Stimulated activated CD8-positive, alpha-beta memory T cell treated with anti-CD3 and anti-CD28 coated beads, Interleukin-2, amount 100 ng/mL, for 1 hour (primary cell): ENCODE data around the gene CDK5RAP3.
"Not testable (repeated sequence)": the region's sequence is repeated elsewhere in the genome, so short reads cannot be mapped to it uniquely, and the experiment has no call there.

ENCODE experiments used
- DNase-seq, 2 donors: peaks; one replicate each; pipeline ENCODE4 v3.0.0-alpha.2; 2020; ENCODE audit warnings: low read depth in 2 of 2

CDK5RAP3 gene

DNA sequence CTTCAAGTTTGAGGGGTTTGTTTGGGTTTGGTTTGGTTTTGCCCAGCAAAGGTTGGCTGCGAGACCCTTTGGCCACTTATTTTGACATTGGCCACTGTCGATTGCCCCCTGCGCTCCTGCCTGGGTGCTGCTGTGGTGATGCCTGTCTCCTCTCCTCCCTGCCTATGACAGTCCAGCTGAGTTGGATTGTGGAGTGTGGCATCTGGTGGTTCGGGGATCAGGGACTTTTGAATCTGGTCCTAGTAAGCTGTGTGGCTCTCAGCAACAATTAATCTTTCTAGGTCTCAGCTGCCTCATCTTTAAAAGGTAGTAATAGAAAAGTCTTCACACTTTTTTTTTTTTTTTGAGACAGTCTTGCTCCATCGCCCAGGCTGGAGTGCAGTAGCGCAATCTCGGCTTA, 27.1 kb downstream of the CDK5RAP3 start:
- DNase-seq = no peak

DNA sequence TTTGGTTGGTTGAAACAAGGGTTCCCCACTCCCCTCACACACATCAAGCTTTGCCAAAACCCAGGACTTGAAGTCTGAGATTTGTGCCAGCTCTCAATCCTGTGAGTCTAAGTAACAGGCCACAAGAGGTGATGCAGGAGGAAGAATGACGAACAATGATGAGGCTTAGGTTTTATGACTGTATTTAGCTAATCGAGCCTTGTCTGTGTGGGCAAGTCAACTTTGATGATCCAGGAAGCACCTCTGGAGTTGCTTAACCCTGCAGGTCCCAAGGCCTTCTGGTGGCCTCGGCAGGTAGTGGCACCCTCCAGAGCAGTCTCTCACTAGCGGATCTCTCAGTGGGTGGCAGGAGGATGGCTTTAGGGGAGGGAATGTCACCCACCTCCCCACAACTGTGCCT, 28.7 kb downstream of the CDK5RAP3 start:
- DNase-seq = no peak

DNA sequence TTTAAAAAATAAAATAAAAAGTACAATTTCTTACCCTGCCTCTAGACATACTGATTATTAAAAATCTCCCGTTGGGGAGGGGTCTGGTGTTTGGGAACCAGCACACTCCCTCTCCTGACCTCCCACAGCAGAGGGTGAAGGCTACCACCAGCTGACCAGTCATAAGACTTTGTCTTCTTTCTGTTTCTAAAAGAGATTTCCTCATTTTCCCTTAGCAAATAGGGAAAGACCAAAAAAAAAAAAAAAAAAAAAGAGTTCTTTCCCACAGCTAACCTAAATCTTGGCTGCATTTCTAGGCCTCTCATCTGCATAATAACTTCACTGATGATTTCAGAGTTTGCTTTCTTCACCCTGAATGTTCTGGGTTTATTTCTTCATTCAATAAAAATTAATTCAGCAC, 30.3 kb downstream of the CDK5RAP3 start:
- DNase-seq = no peak

DNA sequence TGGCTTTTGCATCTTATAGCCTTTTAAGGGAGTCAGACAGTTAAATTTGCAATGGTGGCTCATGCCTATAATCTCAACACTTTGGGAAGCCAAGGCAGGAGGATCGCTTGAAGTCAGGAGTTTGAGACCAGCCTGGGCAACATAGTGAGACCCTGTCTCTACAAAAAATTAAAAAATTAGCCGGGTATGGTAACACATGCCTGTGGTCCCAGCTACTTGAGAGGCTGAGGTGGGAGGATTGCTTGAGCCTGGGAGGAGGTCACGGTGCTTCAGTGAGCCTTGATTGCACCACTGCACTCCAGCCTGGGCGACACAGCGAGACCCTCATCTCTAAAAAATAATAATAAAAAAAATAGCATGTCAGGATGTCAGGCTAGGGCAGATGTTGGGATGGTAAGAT, 30.7 kb downstream of the CDK5RAP3 start:
- DNase-seq = not testable (repeated sequence)

DNA sequence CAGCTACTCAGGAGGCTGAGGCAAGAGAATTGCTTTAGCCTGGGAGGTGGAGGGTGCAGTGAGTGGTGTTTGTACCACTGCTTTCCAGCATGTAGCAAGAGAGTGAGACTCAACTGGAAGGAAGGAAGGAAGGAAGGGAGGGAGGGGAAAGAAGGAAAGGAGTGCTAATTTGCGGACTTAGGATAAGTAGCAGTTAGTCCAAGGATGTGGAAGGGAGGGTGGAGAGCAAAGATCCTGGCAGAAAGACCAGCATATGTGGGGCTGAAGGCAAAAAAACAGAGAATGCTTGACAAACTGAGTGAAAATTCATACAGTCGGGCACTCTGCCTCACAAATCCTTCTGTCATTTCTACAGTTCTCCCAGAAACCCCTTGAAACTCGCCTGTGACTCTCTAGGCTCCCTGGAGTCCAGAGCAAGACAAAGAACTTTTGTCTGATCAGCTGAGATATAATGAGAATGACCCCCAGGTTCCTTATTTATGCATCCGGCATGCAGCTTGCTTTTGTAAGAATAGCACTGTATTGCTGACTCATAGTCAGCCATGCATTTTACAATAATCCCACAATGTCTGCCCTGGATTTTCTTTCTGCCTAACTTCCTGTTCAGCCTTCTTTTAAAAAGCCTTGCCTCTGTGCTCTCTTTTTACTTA, 31.5 kb downstream of the CDK5RAP3 start:
- no peak for DNase-seq

DNA sequence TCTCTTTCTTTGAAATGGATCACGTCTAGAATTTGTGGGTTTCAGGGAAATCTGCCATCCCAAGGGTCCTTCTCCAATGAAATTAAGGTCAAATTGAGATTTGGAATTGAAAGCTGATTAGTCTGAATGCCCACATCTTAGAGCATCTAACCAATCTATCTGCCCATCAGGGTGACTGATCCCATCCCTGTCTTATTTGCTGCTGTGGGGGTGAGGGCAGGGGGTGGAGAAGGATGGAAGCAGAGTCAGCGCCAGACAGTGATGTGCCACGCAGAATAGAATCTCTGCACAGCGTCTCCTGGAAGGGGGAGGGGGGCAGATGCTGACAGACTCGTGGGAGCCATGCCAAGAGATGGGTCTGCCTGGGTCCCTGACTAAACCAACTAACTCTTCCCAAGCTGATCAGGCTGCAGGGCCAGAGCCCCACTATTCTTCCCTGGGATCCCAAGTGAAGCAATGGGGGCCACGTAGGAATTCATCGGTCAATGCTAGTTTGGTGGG, 32.1 kb downstream of the CDK5RAP3 start:
- no peak for DNase-seq

DNA sequence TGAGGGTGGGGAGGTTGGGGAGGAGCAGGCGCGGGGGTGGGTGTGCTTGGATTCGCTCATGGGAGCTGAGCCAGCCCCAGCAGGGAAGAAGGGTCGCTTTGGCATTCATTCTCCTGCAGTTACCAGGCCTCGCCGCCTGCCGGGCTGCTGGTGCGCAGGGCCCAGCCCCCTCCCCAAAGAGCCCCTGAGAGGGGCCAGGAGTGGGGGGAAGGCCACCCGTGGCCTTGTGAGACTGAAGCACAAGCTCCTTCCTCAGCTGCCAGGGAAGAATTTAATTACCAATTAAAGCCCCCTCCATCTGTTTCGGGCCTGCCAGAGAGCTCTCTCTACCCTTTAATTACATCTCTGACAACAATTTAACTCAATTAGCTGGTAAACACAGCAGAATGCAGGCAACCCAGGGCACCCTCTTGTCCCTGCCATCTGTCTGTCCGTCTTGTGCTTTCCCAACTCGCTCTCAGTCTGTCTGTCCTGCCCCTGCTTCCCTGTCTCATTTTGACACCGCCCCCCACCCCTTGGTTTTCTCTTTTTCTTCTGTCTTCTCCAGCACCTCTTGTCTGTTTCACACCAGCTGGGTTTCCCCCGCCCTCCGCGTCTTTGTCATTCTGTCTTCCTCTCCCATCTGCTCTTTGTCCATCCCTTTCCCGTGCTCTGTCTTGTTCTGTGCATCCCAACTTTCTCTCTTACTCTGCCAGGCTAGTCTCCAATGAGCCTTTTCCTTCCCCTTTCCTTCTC, 32.7 kb downstream of the CDK5RAP3 start:
- DNase-seq = no peak

DNA sequence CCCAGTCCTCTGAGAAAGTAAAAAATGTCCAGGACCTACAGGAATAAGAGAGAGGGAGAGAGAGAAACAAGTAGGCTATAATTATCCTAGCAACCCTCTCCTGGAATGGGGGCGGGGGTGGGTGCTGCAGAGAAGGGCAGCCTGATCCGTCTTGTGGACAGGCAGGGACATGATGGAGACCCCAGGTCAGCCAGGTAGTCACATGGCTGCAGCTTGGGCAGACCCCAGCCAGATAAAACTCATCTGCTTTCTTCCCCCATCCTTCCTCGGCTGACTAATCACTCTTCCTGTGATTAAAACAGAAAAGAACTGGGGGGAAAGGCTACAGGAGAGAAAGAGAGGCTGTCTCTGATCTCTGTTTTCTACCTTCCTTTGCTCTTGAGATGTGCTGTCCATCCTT, 34.1 kb downstream of the CDK5RAP3 start:
- DNase-seq = no peak

DNA sequence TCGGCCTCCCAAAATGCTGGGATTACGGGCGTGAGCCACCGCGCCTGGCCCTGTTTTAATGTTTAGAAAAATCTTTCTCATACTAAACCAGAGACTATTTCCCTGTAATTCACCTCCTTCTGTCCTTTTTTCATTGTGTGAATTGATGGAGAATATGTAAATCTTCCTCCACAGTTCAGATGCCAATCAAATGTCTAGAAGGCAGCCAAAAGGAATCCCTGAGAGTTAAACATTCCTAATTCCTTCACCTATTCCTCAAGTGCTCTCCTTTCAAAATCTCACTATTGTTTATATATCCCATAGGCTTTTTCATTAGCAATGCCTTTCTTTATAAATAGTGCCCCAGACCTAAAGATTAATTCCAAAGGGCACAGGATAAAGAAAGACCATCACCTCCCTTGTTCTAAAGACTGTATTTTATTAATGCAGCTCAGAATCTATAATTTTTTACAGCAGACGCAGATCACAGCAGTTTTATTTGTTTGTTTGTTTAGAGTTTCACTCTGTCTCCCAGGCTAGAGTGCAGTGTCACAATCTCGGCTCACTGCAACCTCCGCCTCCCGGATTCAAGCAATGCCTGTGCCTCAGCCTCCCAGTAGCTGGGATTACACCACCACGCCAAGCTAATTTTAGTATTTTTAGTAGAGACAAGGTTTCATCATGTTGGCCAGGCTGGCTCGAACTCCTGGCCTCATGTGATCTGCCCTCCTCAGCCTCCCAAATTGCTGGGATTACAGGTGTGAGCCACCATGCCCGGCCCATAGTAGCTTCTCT, 36.2 kb downstream of the CDK5RAP3 start:
- DNase-seq = no peak

DNA sequence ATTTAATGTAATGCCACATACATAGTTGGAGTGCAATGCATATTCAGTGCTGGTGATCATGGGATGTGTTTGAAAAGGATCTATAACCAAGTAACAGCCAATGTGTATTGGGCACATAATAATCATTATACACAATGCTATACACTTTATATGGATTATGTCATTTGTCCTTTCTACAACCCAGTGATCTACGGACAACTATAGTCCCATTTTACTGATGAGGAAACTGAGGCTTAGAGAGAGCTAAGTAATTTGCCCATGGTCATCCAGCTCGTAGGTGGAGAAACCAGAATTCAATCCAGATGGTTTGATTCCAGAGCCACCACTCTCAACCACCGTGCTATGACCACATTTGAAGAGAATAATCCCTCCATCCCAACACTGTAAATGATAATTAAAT, 39.3 kb downstream of the CDK5RAP3 start:
- no peak for DNase-seq

DNA sequence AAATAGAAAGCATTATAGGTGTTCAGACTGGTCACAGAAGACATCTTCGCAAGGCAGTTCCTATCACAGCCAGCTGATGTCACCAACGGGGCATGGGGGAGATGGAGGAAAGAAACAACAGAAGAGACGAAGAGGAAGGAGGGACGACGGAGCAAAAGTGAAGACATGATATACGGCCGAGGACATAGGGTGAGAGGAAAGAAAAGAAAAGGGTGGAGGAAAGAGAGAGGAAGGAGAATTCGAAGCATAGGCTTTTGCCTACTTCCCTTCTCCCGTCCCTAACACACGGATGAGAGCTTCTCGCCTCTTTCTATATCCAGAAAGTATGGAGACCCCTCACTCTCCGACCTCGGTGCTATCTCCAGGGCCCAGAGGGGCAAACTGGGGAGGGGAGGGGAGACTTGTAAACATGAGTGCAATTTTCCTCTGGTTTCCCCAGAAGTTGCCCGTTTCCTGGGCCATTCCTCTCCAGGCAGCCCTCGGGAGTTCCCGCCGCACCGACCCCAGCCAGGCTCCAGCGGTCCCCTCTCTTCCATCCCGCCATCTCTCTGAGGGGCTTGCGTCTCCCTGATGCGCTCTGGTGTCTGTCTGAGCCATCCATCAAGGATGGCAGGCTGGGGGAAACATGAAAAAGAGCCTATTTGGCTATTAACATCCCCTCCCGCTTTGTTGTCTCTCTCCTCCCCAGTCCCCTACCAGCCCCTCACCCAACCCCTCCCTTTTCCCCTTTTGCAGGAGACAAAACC, 40.7 kb downstream of the CDK5RAP3 start:
- no peak for DNase-seq

DNA sequence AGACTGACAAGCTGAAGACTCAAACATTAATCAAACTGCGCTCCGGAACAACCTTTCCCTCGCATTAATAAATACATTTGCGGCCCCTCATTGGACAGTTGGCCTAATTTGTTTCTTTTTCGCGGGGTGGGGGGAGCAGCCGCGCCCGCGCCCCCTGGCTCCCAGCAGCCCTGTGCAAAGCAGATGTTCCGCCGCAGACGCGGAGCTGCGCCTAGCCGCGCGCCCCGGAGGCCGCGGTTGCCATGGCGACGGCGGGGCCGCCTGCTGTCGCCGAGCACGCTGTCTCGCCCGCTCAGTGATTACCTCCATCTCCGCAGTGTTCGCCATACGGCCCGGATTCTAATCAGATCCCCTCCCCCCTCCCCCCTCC, 41.2 kb downstream of the CDK5RAP3 start:
- peak in 1 of 2 donors; percentile 42 for DNase-seq

DNA sequence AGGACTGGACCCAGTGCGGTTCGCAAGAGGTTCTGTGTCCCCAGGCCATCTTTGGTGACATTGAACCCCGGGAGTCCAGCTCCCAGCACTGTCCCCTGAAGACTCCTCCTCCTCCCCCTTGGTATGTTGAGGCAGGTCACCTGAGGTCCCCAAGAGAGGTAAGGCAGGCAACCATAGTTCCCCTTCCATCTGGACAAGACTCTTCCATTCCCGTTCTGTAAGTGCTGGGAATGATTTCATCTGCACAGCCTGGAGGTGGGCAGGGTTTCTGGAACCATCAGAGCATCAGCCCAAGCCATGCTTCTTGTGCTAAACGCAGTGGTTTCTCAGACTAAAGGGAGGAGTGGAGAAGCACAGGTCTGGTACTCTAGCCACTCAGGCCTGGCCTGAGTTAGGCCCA, 41.7 kb downstream of the CDK5RAP3 start:
- DNase-seq = no peak

DNA sequence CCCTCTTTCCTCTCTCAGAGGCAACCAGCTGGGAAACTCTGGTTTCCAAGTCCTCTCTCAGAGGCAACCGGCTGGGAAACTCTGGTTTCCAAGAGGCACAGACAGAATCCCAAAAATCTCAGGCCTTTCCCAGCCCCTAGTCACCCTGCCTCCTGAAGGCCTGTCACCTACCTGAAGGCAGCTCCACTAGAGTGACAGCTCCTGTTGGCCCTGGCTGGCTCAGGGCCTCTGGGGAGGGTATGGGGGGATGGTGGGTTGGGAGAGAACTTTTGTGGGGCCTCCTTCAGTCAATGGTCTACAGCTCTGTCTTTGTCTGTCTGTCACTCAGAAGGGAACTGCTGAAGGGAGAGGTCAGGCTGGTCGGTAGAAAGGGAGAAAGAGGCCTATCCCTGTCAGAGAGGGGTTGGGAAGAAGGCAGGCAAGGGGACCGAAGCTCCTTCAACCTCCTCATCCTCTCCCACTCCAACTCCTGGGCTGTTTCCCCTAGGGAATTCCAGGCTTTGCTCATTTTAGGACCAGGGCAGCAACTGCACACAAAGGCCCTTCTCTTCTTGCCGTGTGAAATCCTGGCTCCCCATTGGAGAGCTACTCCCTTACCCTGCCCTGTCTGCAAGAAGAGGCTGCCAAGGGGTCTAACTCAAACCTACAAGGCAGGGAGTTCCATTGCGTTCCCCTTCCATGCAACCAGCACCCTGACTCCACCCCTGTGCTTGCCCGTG, 43.1 kb downstream of the CDK5RAP3 start:
- DNase-seq = no peak

DNA sequence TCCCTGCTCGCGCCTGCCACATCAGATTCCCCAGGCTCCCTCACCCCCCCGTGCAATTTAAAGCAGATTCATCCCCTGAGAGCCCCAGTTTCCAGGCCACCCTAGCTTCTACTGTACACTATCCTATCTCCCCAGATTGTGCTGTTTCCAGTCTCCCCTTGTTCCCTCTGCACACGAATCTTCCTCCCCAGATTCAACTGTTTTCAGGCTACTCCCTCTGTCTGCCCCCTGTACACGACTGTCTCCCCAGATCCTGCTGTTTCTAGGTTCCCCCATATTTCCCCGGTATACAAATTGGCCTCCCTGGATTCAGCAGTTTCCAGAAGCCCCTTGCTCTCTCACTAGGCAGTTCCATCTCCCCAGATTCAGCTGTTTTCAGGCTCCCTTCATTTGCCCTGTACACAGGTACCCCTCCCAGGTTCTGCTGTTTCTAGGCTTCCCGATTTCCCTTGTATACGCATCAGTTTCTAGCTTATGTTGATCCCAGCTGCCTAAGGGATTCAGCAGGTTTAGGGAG, 43.7 kb downstream of the CDK5RAP3 start:
- DNase-seq = no peak

DNA sequence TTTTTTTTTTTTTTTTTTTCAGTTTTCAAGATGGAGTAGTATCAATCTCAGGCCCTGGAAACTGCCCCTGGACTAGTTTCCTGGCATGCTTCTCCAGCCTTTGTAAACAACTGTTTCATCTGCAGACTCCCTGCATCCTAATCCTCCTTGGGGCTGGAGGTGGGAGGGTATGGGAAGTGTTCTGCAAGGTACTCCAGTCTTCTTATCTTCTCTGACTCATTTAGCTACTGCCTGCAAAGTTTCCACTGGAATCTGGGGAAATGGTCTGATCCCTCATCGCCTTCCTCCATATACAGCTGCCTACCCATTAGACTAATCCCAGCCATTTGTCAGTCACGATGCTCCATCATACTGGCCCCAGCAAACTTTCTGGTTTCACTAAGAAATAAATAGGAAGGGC, 45.2 kb downstream of the CDK5RAP3 start:
- no peak for DNase-seq

DNA sequence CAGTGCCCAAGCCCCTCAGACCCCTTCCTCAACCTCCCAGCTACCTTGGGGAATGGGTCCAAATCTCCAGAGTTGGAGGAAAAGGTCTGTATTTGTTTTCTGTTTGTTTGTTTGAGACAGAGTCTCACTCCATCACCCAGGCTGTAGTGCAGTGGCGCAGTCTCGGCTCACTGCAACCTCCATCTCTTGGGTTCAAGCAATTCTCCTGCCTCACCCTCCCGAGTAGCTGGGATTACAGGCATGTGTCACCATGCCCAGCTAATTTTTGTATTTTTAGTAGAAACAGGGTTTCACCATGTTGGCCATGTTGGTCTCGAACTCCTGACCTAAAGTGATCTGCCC, 46.9 kb downstream of the CDK5RAP3 start:
- DNase-seq = not testable (repeated sequence)

DNA sequence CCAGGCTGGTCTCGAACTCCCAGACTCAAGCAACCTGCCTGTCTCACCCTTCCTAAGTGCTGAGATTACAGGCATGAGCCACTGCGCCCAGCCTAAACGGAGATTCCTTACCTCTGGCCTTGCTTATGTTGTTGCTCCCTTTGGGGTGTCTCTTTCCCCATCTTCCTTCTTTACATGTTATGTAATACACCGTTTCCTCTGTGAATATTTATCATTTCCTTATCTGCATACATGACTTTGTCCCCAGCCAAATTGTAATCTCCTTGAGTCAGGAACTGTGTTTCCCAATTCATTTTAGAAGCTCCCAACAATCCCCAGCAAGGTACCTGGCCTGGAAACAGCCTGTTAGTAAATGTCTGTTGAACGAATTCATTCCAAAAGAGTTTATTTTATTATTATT, 51.0 kb downstream of the CDK5RAP3 start:
- DNase-seq = no peak

DNA sequence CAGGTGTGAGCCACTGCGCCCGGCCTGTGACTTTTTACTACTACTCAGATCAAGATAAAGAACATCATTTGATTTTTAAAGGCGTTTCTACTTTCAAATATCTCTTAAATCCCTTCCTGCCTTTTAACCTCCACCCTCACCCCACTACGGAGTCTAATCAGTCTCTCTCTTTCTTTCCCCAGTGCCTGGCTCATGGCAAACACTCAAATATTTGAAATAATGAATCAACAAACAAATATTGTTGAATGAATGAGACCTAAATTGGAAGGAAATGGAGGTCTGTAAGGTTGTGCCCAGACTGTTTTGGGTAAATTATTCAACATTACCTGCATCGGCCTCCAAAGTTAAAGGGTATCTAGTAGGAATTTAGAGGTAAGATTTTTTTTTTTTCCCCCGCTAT, 52.0 kb downstream of the CDK5RAP3 start:
- DNase-seq = no peak

DNA sequence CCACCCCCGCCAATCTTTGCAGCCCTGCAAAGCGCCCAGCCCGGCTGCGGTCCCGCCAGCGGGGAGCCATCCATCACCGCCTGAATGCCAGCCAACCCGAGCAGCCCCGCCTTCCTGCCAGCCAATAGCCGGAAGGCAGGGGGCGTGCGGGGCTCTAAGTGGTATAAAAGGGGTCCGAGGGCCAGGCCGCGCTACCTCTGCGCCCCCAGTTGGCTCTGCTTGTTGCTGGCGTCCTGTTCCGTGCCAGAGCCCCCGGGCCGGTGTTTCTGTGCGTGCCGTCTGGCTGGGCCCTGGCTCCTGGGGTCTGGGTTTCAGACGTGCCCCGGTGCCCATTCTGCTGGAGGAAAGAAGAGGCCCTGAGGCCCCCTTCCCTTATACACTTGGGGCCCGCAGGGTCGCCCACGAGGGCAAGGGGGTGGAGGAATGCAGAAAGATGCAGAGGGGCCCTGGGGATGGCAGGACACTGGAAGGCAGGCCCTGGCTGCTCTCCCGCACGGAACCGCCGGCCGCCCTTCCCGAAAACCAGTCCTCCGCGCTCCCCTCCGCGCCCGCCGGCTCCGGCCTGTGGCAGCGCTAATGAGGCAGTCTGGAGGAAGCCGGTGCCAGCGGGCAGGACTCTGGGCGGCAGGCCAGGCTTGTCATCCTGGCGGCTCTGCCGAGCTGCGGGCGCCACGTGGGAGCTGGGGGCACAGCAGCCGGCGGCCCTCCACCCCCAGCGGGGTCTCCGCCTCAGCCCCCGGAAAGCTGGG, 52.7 kb downstream of the CDK5RAP3 start:
- no peak for DNase-seq
